Muscle layer of duodenum (tissue), 2 donors: Measurements from ENCODE around the gene MICU1.
"Not testable (repeated sequence)": the region's sequence is repeated elsewhere in the genome, so short reads cannot be mapped to it uniquely, and the experiment has no call there.

ENCODE experiments used
- H3K27ac ChIP-seq: one replicate; pipeline ENCODE4 v1.7.0; 2013; ENCODE audit warnings: mild to moderate bottlenecking, low read length
- H3K27me3 ChIP-seq: one replicate; pipeline ENCODE4 v1.7.0; 2013; ENCODE audit warnings: low read depth, mild to moderate bottlenecking, control low read depth, low read length
- H3K36me3 ChIP-seq, 2 donors: one replicate each; pipeline ENCODE4 v1.7.0; 2013; ENCODE audit warnings: low read length in 2 of 2, control low read depth in 1 of 2, mild to moderate bottlenecking in 1 of 2; ENCODE audit not compliant: insufficient read depth in 2 of 2, control insufficient read depth in 1 of 2
- H3K4me1 ChIP-seq, 2 donors: one replicate each; pipeline ENCODE4 v1.7.0; 2013; ENCODE audit warnings: low read length in 2 of 2, mild to moderate bottlenecking in 2 of 2, control low read depth in 1 of 2, moderate library complexity in 1 of 2; ENCODE audit not compliant: insufficient read depth in 2 of 2, control insufficient read depth in 1 of 2
- H3K4me3 ChIP-seq, 2 donors: one replicate each; pipeline ENCODE4 v1.7.0; 2013; ENCODE audit warnings: low read length in 2 of 2, low read depth in 1 of 2, mild to moderate bottlenecking in 1 of 2
- H3K9me3 ChIP-seq, 2 donors: one replicate each; pipeline ENCODE4 v1.7.0; 2013; ENCODE audit warnings: low read length in 2 of 2, control low read depth in 1 of 2, mild to moderate bottlenecking in 1 of 2; ENCODE audit not compliant: control insufficient read depth in 1 of 2
- donor health status: healthy.

MICU1 gene

GRCh38 chr10:72442969-72443368, 182.9 kb downstream of the MICU1 start:
- not testable (repeated sequence) for H3K9me3 ChIP-seq, H3K36me3 ChIP-seq, H3K4me1 ChIP-seq, H3K27ac ChIP-seq, H3K27me3 ChIP-seq, H3K4me3 ChIP-seq

GRCh38 chr10:72435570-72435969, 190.3 kb downstream of the MICU1 start:
- no peaks in the 10 kb centered on the region for H3K9me3 ChIP-seq
- no peaks in the 10 kb centered on the region for H3K4me1 ChIP-seq
- H3K36me3 ChIP-seq = no peaks in the 10 kb centered on the region
- H3K4me3 ChIP-seq = no peak overlapping the region
- H3K27ac ChIP-seq = no peak overlapping the region
- no peaks in the 10 kb centered on the region for H3K27me3 ChIP-seq

- not testable (repeated sequence) for H3K4me1 ChIP-seq, H3K27me3 ChIP-seq, H3K27ac ChIP-seq, H3K9me3 ChIP-seq, H3K4me3 ChIP-seq, H3K36me3 ChIP-seq
These were observed 194.9 kb downstream of the MICU1 start for GRCh38 chr10:72430936-72431335.

GRCh38 chr10:72429931-72430330, 195.9 kb downstream of the MICU1 start:
- no peak overlapping the region for H3K27ac ChIP-seq
- peaks cover 0 to 3% of the 10 kb centered on the region in 2 donors for H3K4me1 ChIP-seq
- no peaks in the 10 kb centered on the region for H3K36me3 ChIP-seq
- no peaks in the 10 kb centered on the region for H3K27me3 ChIP-seq
- no peaks in the 10 kb centered on the region for H3K9me3 ChIP-seq
- H3K4me3 ChIP-seq = no peak overlapping the region

GRCh38 chr10:72426986-72427385, 198.9 kb downstream of the MICU1 start:
- peaks cover 6 to 10% of the 10 kb centered on the region in 2 donors for H3K36me3 ChIP-seq
- H3K9me3 ChIP-seq = no peaks in the 10 kb centered on the region
- no peak overlapping the region for H3K27ac ChIP-seq
- no peaks in the 10 kb centered on the region for H3K27me3 ChIP-seq
- H3K4me3 ChIP-seq = no peak overlapping the region
- peaks cover 0 to 3% of the 10 kb centered on the region in 2 donors for H3K4me1 ChIP-seq

- no peak overlapping the region for H3K4me3 ChIP-seq
- H3K27ac ChIP-seq = no peak overlapping the region
- H3K4me1 ChIP-seq = peaks cover 0 to 3% of the 10 kb centered on the region in 2 donors
- no peaks in the 10 kb centered on the region for H3K27me3 ChIP-seq
- H3K36me3 ChIP-seq = peaks cover 11 to 25% of the 10 kb centered on the region in 2 donors
- H3K9me3 ChIP-seq = no peaks in the 10 kb centered on the region
These were observed 200.7 kb downstream of the MICU1 start for GRCh38 chr10:72425133-72425532.

GRCh38 chr10:72424561-72424960, 201.3 kb downstream of the MICU1 start:
- H3K27me3 ChIP-seq = no peaks in the 10 kb centered on the region
- H3K4me1 ChIP-seq = peaks cover 0 to 3% of the 10 kb centered on the region in 2 donors
- H3K27ac ChIP-seq = no peak overlapping the region
- no peaks in the 10 kb centered on the region for H3K9me3 ChIP-seq
- peaks cover 11 to 29% of the 10 kb centered on the region in 2 donors for H3K36me3 ChIP-seq
- H3K4me3 ChIP-seq = no peak overlapping the region

- no peak overlapping the region for H3K4me3 ChIP-seq
- peaks cover 11 to 29% of the 10 kb centered on the region in 2 donors for H3K36me3 ChIP-seq
- no peak overlapping the region for H3K27ac ChIP-seq
- peaks cover 0 to 3% of the 10 kb centered on the region in 2 donors for H3K4me1 ChIP-seq
- no peaks in the 10 kb centered on the region for H3K27me3 ChIP-seq
- H3K9me3 ChIP-seq = no peaks in the 10 kb centered on the region
These were observed 202.5 kb downstream of the MICU1 start for GRCh38 chr10:72423426-72423825.

- Histone ChIP-seq H3K4me3 (no peak overlapping the region), H3K27me3 (no peaks in the 10 kb centered on the region), H3K9me3 (no peaks in the 10 kb centered on the region), H3K4me1 (peaks cover 0 to 3% of the 10 kb centered on the region in 2 donors), H3K27ac (no peak overlapping the region), H3K36me3 (peaks cover 11 to 29% of the 10 kb centered on the region in 2 donors)
These were observed 203.9 kb downstream of the MICU1 start for GRCh38 chr10:72421885-72422540.

- no peak overlapping the region for H3K27ac ChIP-seq
- no peak overlapping the region for H3K4me3 ChIP-seq
- H3K27me3 ChIP-seq = no peaks in the 10 kb centered on the region
- H3K9me3 ChIP-seq = peaks cover 0 to 2% of the 10 kb centered on the region in 2 donors
- no peaks in the 10 kb centered on the region for H3K4me1 ChIP-seq
- peaks cover 11 to 29% of the 10 kb centered on the region in 2 donors for H3K36me3 ChIP-seq
These were observed 206.6 kb downstream of the MICU1 start for GRCh38 chr10:72419241-72419640.

GRCh38 chr10:72418679-72419078, 207.2 kb downstream of the MICU1 start:
- Histone ChIP-seq H3K27ac (no peak overlapping the region), H3K4me1 (no peaks in the 10 kb centered on the region), H3K9me3 (peaks cover 0 to 5% of the 10 kb centered on the region in 2 donors), H3K36me3 (peaks cover 11 to 32% of the 10 kb centered on the region in 2 donors), H3K4me3 (no peak overlapping the region), H3K27me3 (no peaks in the 10 kb centered on the region)

GRCh38 chr10:72417971-72418370, 207.9 kb downstream of the MICU1 start:
- H3K36me3 ChIP-seq = peaks cover 11 to 34% of the 10 kb centered on the region in 2 donors
- H3K27ac ChIP-seq = no peak overlapping the region
- H3K4me1 ChIP-seq = no peaks in the 10 kb centered on the region
- H3K9me3 ChIP-seq = peaks cover 0 to 5% of the 10 kb centered on the region in 2 donors
- no peak overlapping the region for H3K4me3 ChIP-seq
- H3K27me3 ChIP-seq = no peaks in the 10 kb centered on the region
